Suprapubic skin (tissue), 4 donors: ENCODE data around the gene KRTAP29-1. TPM values are rescaled to one million over a fixed set of nuclear protein-coding genes. Genes with fewer than 3 reads are reported as not detected.
"Not testable (repeated sequence)": the region's sequence is repeated elsewhere in the genome, so short reads cannot be mapped to it uniquely, and the experiment has no call there.

Experiments used
- DNase-seq, 2 donors: peaks; one replicate each; pipeline ENCODE4 v3.0.0-alpha.2; 2019; ENCODE audit warnings: low spot score in 2 of 2
- H3K27ac ChIP-seq: fragments of 200-600 bp; sonication (generic); one replicate; pipeline ENCODE4 v1.5.1; 2019
- H3K27me3 ChIP-seq: fragments of 200-600 bp; sonication (generic); one replicate; pipeline ENCODE4 v1.5.1; 2019
- H3K36me3 ChIP-seq: fragments of 200-600 bp; sonication (generic); one replicate; pipeline ENCODE4 v1.5.1; 2019
- H3K4me1 ChIP-seq: fragments of 200-600 bp; sonication (generic); one replicate; pipeline ENCODE4 v1.5.1; 2019
- H3K4me3 ChIP-seq: fragments of 200-600 bp; sonication (generic); one replicate; pipeline ENCODE4 v1.5.1; 2019; ENCODE audit warnings: mild to moderate bottlenecking
- H3K9me3 ChIP-seq: fragments of 200-600 bp; sonication (generic); one replicate; pipeline ENCODE4 v1.5.1; 2019
- EP300 ChIP-seq: sonication (generic); formaldehyde crosslinking; IDR thresholded peaks from one replicate; pipeline ENCODE4 v1.6.1; 2017; ENCODE audit warnings: antibody characterized with exemption
- POLR2A ChIP-seq, 2 donors: fragments of 450-650 bp; IDR thresholded peaks; one replicate each; pipeline ENCODE4 v1.6.1; 2017; ENCODE audit warnings: antibody characterized with exemption in 2 of 2, mild to moderate bottlenecking in 2 of 2, moderate library complexity in 2 of 2
- POLR2AphosphoS5 ChIP-seq, 3 donors: sonication (generic); formaldehyde crosslinking; IDR thresholded peaks; one replicate each; pipeline ENCODE4 v1.6.1; 2017; ENCODE audit warnings: antibody characterized with exemption in 3 of 3
- WGBS: methylation state at CpG from one replicate; pipeline ENCODE4 v1.1.5; 2018; 5-methylcytosine and 5-hydroxymethylcytosine counted together
- total RNA-seq, 4 donors: library from RNA; depleted of rRNA; stranded (reverse); fragments of >200 nt; gene quantifications; one replicate each; pipeline ENCODE4 v1.1.0, GENCODE V29; 2016
- TF ChIP-seq, protein P1 (sequence below), 2 donors: fragments of 200-600 bp in 1 of 2; fragments of 450-650 bp in 1 of 2; sonication (generic) in 1 of 2; IDR thresholded peaks; one replicate each; pipeline ENCODE4 v1.5.1; 2016 to 2019; ENCODE audit warnings: antibody characterized with exemption in 2 of 2, mild to moderate bottlenecking in 1 of 2, moderate library complexity in 1 of 2

The KRTAP29-1 gene
- total RNA-seq, 4 donors from 2014 or later, result 0.85 to 3.4 (median 2.2) TPM; not detected in 1

DNA sequence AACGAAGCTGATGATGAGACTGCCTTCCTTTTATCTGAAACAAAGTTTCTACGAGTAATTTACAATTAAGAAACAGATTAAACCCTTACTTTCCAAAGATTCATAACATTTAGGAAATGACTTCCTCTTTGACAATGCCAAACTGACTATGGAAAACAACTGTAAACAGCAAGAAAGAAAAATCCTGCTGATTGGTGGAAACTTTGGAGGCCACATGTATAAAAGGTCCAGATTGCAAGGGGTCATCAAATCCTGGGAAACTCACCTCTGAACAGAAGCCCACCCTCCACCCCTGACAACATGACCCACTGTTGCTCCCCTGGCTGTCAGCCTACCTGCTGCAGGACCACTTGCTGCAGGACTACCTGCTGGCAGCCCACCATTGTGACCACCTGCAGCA lies 37.6 kb downstream of the KRTAP29-1 start, which contains the start of gene KRTAP9-6:
KRTAP9-6 (plus strand) TSS at position 301 of the 400 bp plus-strand sequence; CDS start at position 301, 0 bp downstream.
- Histone ChIP-seq H3K36me3 (no peaks in the 10 kb centered on the region), H3K4me3 (no peak within 1 kb of the TSS), H3K4me1 (no peaks in the 10 kb centered on the region), H3K27me3 (peaks cover 15% of the 10 kb centered on the region), H3K27ac (no peak within 1 kb of the TSS), H3K9me3 (no peaks in the 10 kb centered on the region)
- TF ChIP-seq EP300 (no peak), POLR2AphosphoS5 (IDR thresholded peaks at IDR 0.05) (no peak), POLR2A (IDR thresholded peaks at IDR 0.05) (no peak)
- TF ChIP-seq, protein P1, sequence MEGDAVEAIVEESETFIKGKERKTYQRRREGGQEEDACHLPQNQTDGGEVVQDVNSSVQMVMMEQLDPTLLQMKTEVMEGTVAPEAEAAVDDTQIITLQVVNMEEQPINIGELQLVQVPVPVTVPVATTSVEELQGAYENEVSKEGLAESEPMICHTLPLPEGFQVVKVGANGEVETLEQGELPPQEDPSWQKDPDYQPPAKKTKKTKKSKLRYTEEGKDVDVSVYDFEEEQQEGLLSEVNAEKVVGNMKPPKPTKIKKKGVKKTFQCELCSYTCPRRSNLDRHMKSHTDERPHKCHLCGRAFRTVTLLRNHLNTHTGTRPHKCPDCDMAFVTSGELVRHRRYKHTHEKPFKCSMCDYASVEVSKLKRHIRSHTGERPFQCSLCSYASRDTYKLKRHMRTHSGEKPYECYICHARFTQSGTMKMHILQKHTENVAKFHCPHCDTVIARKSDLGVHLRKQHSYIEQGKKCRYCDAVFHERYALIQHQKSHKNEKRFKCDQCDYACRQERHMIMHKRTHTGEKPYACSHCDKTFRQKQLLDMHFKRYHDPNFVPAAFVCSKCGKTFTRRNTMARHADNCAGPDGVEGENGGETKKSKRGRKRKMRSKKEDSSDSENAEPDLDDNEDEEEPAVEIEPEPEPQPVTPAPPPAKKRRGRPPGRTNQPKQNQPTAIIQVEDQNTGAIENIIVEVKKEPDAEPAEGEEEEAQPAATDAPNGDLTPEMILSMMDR (IDR thresholded peaks at IDR 0.05), result no peak
- DNase-seq, result no peak
- WGBS, result 55% methylated on average over 2 of the region's 2 CpGs

DNA sequence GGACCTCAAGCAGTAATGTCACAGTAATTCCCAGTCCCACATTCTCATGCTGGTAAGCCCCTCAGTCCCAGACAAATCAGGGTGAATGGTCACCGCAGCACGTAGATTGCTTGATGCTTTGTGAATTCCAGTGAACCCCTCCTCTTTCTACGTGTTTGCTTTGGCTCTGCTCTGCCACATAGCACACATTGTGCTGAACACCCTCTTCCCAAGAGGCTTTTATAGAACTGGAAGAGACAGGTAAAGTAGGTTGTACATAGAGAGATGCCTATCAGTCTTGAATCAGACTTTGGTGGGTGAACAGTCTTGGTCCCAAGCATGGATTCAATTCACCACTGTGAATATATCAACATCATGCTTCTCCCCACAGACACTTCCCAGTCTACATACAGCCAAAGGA lies 38.1 kb downstream of the KRTAP29-1 start:
- DNase-seq, result no peak
- no peak overlapping the region for H3K27ac ChIP-seq

DNA sequence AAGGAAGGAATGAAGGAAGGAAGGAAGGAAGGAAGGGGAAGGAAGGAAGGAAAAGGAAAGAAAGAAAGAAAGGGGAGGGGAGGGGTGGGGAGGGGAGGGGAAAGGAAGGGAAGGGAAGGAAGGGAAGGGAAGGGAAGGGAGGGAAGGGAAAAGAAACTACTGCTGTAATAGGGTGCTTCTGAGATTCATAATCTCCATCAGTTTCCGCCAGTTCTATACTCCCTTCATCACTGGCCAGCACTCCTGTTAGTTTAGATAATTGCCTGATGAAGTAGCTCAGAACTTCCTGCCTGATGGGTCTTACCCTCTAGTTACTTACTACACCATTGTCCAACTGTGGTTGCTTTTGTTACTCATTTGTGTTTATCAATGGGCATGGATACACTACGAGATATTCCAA lies 39.4 kb downstream of the KRTAP29-1 start:
- Histone ChIP-seq H3K36me3 (no peaks in the 10 kb centered on the region), H3K4me3 (no peak overlapping the region), H3K9me3 (no peaks in the 10 kb centered on the region), H3K27me3 (peaks cover 22% of the 10 kb centered on the region), H3K27ac (no peak overlapping the region), H3K4me1 (no peaks in the 10 kb centered on the region)
- TF ChIP-seq EP300, result no peak
- no peak for TF ChIP-seq POLR2A (IDR thresholded peaks at IDR 0.05)
- TF ChIP-seq, protein P1 (IDR thresholded peaks at IDR 0.05), result no peak
- TF ChIP-seq POLR2AphosphoS5 (IDR thresholded peaks at IDR 0.05), result no peak
- DNase-seq, result no peak
- 89% methylated on average over 2 of the region's 2 CpGs for WGBS

More for the DNA sequence above, 38.1 kb downstream of the KRTAP29-1 start:
- no peaks in the 10 kb centered on the region for H3K36me3 ChIP-seq
- no peak overlapping the region for H3K4me3 ChIP-seq
- 93% methylated on average over 3 of the region's 3 CpGs for WGBS
- H3K4me1 ChIP-seq, result no peaks in the 10 kb centered on the region
- no peaks in the 10 kb centered on the region for H3K9me3 ChIP-seq
- TF ChIP-seq, protein P1 (IDR thresholded peaks at IDR 0.05), result no peak
- TF ChIP-seq POLR2AphosphoS5 (IDR thresholded peaks at IDR 0.05), result no peak
- no peak for TF ChIP-seq EP300
- H3K27me3 ChIP-seq, result peaks cover 15% of the 10 kb centered on the region

DNA sequence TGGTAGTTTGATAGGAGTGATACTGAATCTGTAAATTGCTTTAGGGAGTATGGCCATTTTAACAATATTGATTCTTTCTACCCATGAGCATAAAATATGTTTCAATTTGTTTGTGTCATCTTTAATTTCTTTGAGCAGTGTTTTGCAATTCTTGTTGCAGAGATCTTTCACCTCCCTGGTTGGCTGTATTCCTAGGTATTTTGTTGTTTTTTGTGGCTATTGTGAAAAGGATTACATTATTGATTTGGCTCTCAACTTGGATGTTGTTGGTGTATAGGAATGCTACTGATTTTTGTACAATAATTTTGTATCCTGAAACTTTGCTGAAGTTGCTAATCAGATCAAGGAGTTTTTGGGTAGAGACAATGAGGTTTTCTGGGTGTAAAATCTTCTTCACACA lies 44.2 kb downstream of the KRTAP29-1 start:
- Histone ChIP-seq H3K4me3 (no peak overlapping the region), H3K27me3 (peaks cover 22% of the 10 kb centered on the region), H3K4me1 (no peaks in the 10 kb centered on the region), H3K9me3 (no peaks in the 10 kb centered on the region), H3K27ac (no peak overlapping the region), H3K36me3 (no peaks in the 10 kb centered on the region)
- DNase-seq, result no peak
- TF ChIP-seq, protein P1 (IDR thresholded peaks at IDR 0.05), result no peak
- TF ChIP-seq POLR2AphosphoS5 (IDR thresholded peaks at IDR 0.05), result no peak
- no peak for TF ChIP-seq POLR2A (IDR thresholded peaks at IDR 0.05)

DNA sequence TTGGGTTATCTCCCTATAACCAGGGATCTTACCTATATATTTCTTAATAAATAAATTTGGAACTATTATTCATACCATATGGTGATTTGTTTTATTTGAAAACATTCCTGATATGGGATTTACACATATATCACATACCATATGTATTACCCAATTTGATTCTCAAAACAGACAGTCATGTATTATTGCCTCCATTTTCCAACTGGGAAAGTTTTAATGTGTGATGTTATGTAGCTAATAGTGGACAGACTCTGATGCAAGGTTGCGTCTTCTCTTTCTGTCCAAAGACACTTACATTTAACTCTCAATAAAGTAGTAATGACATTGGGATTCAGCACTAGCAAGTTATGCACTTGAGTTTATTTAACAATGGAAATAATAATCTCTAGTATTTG lies 46.4 kb downstream of the KRTAP29-1 start:
- TF ChIP-seq POLR2A (IDR thresholded peaks at IDR 0.05), result no peak
- TF ChIP-seq, protein P1 (IDR thresholded peaks at IDR 0.05), result no peak
- no peak for TF ChIP-seq EP300
- TF ChIP-seq POLR2AphosphoS5 (IDR thresholded peaks at IDR 0.05), result no peak
- Histone ChIP-seq H3K9me3 (no peaks in the 10 kb centered on the region), H3K4me3 (no peak overlapping the region), H3K27me3 (peaks cover 15% of the 10 kb centered on the region), H3K27ac (no peak overlapping the region), H3K36me3 (no peaks in the 10 kb centered on the region), H3K4me1 (no peaks in the 10 kb centered on the region)
- 93% methylated on average over 1 of the region's 1 CpG for WGBS
- no peak for DNase-seq

DNA sequence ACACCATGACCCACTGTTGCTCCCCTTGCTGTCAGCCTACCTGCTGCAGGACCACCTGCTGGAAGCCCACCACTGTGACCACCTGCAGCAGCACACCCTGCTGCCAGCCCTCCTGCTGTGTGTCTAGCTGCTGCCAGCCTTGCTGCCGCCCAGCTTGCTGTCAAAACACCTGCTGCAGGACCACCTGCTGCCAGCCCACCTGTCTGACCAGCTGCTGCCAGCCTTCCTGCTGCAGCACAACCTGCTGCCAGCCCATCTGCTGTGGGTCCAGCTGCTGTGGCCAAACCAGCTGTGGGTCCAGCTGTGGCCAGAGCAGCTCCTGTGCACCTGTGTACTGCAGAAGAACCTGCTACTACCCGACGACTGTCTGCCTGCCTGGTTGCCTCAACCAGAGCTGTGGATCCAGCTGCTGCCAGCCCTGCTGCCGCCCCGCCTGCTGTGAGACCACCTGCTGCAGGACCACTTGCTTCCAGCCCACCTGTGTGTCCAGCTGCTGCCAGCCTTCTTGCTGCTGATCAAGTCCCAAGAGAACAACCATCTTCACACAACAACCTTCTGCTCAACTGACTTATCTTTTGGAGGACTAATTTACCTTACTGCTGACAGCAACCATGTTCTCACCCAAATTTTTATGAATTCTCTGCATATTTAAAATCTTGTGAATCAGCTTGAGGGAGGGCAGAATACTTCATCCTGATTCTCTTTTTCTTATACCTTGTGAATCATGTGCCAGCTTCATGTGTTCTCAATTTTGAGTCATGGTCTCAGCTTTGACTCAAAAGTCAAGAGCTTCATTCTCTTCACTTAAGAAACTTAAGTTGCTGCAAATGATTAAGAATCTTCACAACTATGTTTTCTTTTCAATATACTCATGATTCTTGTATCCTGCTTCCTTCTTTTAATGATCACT lies 47.0 kb downstream of the KRTAP29-1 start, which contains the start of gene KRTAP9-9:
KRTAP9-9 (plus strand) TSS at position 4 of the 910 bp plus-strand sequence.
- not testable (repeated sequence) for H3K4me1 ChIP-seq, H3K36me3 ChIP-seq, DNase-seq, H3K4me3 ChIP-seq, H3K9me3 ChIP-seq, H3K27ac ChIP-seq
- 90% methylated on average over 4 of the region's 5 CpGs for WGBS
- peaks cover 15% of the 10 kb centered on the region for H3K27me3 ChIP-seq
